AG09319 (cell line): ENCODE results near the gene NIT1.

Experiments
- DNase-seq: peaks from one replicate; pipeline ENCODE4 v3.0.0-alpha.2; 2010; ENCODE audit warnings: low read depth; ENCODE audit errors: extremely low read depth
- TF ChIP-seq, protein P1 (sequence below): IDR thresholded peaks from 2 replicates; pipeline ENCODE4 v1.5.1; 2011; ENCODE audit warnings: low read depth, mild to moderate bottlenecking, inconsistent platforms, low read length, moderate library complexity

Gene NIT1

DNA sequence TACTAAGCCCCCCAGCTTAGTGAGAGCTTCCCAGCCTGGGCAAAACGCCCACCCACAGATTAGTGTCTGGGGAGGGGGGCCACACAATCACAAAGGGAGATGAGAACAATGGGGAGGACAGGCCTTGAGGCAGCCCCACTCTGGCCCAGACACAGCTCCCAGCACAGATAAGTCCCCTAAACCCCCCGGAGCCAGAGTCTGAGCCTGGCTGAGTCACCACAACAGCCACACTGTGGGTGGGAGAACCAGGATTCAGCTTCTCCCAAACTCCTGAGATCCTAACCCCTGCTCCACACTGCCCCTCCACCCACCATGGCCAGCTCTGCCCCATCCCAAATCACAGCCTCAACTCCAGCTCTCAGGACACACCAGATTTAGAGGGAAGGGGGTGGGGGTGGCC lies 32.7 kb upstream of the NIT1 start:
- DNase-seq = no peak
- TF ChIP-seq, protein P1, sequence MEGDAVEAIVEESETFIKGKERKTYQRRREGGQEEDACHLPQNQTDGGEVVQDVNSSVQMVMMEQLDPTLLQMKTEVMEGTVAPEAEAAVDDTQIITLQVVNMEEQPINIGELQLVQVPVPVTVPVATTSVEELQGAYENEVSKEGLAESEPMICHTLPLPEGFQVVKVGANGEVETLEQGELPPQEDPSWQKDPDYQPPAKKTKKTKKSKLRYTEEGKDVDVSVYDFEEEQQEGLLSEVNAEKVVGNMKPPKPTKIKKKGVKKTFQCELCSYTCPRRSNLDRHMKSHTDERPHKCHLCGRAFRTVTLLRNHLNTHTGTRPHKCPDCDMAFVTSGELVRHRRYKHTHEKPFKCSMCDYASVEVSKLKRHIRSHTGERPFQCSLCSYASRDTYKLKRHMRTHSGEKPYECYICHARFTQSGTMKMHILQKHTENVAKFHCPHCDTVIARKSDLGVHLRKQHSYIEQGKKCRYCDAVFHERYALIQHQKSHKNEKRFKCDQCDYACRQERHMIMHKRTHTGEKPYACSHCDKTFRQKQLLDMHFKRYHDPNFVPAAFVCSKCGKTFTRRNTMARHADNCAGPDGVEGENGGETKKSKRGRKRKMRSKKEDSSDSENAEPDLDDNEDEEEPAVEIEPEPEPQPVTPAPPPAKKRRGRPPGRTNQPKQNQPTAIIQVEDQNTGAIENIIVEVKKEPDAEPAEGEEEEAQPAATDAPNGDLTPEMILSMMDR = no peak

DNA sequence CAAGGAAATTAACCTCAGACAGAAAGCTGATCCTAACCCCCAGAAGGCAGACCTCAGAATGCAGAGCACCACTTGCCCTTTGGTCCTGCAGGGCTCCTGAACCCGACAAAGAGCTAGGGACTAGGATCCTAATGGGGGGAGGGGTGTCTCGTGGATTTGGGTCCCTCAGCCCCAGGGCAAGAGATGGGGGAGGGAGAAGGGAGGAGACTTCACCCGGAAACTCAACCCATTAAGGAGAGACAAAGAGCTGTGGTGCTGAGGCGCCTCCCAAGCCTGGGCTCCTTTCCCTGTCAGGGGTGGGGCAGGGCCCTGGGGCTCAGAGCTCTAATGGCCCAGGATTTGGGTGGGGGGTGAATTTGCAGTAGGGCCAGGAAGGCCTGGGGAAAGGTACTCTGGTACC lies 31.4 kb upstream of the NIT1 start:
- DNase-seq = no peak
- TF ChIP-seq, protein P1 = no peak

DNA sequence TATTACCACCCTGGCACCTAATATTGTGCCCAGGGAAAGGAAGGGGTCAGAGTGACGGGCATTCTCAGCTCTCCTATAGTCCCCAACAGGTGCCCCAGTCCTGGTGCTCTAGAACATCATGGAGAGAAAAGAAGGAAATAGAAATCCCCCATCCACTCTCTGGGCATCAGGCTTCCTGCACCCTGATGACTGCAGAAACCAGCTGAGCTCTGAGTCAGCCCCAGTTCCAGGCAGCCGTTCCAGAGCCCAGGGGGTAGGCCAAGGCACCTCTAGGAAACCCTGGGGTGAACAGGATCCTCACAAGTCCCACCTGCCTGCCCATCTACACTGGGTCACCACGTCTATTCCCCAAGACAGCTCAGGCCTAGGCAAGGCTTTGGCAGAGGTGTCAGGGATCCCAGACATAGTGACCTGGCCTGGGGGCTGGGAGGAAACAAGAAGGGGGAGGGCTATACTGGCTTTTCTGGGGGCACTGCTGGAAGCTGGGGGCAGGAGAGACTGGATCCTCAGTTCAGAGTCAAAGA lies 29.3 kb upstream of the NIT1 start:
- no peak for DNase-seq

DNA sequence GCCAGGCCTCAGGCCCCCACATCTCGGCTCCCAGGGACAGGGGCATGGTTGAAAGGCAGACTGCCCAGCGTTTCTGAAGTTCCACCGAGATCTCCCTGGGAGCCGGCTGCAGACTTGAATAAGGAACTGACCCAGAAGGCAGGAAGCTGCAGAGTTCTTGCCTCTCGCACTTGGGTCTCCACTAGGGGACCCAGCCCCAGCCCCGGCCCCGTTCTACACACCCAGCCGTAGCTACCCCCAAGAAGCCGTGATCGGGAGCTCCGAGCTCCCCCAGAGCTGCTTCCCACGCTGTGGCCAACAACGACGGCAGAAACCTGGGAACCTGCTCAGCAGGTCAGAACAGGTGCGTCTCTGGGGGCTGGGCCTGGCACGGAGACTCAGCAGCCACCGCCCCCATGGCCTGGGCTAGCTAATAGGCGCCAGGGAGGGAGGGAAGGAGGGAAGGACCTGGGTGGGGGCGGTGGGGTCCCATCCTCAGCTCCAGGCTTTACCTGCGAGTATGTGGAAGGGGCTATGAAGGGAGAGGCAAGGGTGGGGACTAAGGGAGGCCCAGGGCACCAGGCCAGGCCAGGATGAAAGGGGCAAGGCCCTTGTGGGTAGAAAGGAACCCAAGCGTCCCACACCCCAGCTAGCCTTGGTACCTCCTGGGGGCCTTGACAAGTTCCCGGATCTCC lies 28.5 kb upstream of the NIT1 start, which contains the start of gene NECTIN4:
Gene NECTIN4 (minus strand): TSS at position 308 of the 674 bp plus-strand sequence. CDS start 262 bp downstream, at position 46.
- DNase-seq = no peak
- TF ChIP-seq, protein P1 = no peak

More for the DNA sequence above, 29.3 kb upstream of the NIT1 start:
- TF ChIP-seq, protein P1 = no peak

DNA sequence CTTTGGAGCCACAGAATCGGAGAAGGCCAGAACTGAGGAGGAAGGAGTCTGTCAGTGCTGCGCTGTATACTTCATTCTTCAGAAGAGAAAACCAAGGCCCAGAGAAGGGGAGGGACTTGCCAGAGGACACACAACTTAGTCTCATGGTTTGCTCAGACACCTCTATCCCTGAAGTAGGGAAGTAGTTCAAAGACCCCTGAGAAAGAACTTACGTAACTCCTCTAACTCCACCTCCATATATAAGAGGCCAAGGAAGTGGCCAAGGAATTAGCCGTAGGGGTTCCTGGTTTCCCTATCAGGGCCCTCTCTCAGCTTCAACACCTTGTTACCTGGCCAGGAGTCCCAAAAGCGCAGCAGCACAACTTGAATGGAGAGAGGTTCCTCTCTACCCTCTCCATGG lies 28.0 kb upstream of the NIT1 start:
- no peak for DNase-seq
- TF ChIP-seq, protein P1 = no peak

DNA sequence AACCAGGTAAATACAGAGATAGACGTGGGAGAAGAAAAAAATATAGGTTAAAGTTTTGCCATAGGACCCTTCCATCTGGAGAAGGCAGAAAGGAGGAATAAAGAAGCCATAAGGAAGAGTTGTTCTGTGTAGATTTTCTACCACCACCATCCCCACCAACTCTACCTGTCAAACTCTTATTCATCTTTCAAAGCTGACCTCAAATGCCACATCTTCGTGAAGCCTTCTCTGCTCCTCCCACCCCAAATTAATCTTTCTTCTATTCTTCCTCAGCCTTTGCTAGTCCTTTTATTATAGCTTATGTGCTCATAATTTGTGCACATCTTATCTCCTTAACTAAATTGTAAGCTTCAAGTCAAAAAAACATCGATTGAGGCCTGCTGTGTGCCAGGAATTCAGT lies 27.3 kb upstream of the NIT1 start:
- DNase-seq = no peak
- TF ChIP-seq, protein P1 = no peak

DNA sequence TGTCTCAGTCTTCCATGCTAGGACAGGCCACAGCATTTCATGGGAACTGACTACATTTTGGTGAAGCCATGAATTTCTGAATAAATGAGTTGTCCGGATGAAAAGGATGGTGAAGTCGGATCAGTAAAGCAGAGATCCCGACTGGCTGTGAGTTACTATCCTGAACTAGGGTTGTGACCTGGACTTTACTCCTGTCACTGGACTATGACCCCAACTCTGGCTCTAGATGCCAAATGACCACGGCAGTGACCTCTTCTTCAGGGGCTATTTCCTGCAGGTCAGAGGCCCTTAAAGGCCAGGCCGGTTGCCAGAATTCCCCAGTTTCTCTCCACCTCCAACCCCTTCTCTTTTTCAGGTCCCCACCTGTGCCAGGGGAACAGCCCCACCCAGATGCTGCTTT lies 26.8 kb upstream of the NIT1 start:
- DNase-seq = no peak
- TF ChIP-seq, protein P1 = no peak
